ENCODE measurements around the gene WDR49.
A peak's percentile ranks its signal among the peaks of the same experiment; 100 is the strongest.
"Not testable (repeated sequence)": the region's sequence is repeated elsewhere in the genome, so short reads cannot be mapped to it uniquely, and the experiment has no call there.

WDR49 gene

DNA sequence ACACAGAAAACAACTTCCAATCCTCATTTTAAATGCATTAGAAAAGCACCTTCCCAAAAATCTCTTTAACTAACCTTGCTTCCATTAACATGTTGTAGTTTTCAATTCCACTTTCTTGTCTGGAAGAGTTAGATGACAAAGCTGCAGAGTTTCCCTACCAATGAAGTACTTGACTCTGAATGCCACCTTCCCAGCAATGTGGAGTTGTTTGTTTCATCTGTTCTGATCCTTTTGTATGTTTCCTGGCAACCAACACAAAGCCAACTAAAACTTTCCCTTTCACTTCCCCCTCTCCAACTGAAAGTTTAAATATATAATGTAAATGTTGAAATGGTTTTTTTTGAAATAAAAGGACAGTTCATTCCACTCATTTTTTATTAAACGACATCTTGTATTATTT is at the start of gene WDR49:
TSS of gene WDR49 (minus strand) at position 183 of the 400 bp plus-strand sequence. CDS start 517 bp downstream, outside the sequence.
- no peak for DNase-seq

DNA sequence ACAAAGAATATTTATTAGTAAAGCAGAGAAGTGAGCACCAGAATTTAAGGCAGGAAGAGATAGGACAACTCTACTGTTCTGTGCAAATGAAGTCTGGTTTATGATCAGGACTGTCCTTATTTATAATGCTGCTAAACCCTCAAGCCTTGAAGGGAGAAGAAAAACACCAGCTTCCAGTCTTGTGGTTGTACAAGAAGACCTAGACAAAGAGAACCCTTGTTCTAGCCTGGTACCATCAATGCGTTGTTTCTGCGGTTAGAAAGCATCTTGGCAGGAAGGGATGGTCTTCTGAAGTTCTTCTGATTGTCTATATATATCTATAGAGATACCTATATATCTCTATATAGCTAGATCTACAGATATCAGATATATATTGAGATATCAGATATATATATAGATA is 47.2 kb upstream of the WDR49 start:
- DNase-seq: no peak

GRCh38 chr3:167700046-167700445 is 46.3 kb upstream of the WDR49 start:
- DNase-seq: no peak

GRCh38 chr3:167694121-167694520 is 40.4 kb upstream of the WDR49 start:
- DNase-seq: no peak

GRCh38 chr3:167691366-167691765 is 37.6 kb upstream of the WDR49 start:
- DNase-seq: no peak

GRCh38 chr3:167684388-167684993 is 30.7 kb upstream of the WDR49 start:
- DNase-seq: peak; percentile 34

DNA sequence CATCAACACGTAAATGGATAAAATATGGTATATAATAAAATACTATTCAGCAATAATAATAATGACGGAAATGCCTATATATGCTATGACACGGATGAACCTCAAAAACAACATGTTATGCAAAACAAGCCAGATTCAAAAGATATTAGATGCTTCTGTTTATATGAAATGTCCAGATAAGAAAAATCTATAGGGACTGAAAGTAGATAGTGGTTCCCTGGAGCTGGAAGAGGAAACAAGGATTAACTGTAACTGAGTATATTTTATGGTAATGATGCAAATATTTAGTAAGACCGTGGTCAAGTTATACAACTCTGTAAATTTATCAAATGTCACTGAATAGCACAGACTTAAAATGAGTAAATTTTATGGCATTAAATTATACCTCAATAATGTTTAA is 25.8 kb upstream of the WDR49 start:
- DNase-seq: no peak

DNA sequence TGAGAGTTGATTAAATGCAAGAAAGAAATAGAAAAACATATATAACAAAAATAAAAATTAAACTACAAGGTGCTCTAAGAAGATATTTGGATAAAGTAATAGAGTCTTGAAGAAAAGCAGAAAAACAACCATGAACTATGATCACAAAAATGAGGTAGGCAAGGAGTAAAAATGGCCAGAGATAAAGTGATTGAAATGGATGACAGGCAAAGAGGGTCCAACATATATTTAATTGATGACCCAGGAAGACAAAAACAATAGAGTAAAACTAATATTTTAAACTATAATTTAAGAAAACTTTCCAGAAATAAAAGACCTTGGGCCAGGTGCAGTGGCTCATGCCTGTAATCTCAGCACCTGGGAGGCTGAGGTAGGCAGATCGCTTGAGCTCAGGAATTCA is 22.1 kb upstream of the WDR49 start:
- no peak for DNase-seq

DNA sequence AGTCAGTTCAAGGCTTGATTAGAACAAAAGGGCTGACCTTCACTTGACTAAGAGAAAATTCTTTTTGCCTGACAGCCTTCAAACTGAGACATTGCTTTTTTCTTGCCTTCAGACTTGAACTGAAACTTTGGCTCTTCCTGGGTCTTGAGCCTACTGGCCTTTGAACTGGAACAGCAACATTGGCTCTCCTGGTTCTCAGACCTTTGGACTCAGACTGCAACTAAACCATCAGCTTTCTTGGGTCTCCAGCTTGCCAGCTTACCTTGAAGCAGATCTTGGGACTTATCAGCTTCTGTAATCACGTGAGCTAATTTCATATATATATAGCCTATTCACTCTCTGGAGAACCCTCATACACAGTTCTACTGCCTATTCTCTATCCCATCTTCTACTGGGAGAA is 19.5 kb upstream of the WDR49 start:
- no peak for DNase-seq

GRCh38 chr3:167671878-167672427 is 18.2 kb upstream of the WDR49 start:
- no peak for DNase-seq

DNA sequence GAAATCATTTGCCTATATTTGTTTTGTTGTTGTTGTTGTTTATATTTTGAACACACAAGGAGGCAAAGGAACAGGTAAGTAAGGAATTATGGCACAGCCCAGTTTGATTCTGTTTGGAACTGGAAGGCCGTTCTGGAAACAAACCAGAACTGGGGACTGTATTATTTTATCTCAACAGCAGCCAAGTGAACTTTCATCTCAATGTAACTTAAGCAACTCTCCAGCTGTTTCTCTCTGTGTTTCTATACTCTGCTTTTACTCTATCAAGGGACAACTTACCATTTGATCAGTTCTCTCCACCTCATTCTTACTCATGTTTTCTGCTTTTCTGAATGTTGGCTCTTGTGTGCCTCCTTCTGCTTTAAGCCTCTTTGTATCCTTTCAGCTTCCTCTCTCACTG is 16.0 kb upstream of the WDR49 start:
- no peak for DNase-seq

DNA sequence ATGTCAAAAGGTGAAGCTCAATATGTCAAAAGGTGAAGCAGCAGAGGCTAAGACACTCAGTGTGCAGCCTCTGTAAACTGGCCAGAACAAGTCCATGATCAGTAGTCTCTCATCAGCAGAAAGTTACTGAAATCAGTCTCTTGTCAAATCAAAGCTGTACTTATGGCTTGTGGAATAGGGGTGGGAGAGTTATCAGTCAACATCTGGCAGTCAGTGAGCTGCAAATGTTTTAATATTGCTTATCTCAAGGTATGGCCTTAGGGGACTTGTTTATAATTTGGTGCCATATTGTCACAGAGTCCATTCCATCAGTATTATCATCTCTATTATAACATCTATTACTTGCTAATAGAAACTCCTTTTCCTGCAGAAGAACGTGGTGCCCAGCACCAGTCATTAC is 14.9 kb upstream of the WDR49 start:
- DNase-seq: no peak

- no peak for DNase-seq
Observed at GRCh38 chr3:167666563-167666962, 12.8 kb upstream of the WDR49 start.

GRCh38 chr3:167662919-167663400 is 9.2 kb upstream of the WDR49 start:
- no peak for DNase-seq

DNA sequence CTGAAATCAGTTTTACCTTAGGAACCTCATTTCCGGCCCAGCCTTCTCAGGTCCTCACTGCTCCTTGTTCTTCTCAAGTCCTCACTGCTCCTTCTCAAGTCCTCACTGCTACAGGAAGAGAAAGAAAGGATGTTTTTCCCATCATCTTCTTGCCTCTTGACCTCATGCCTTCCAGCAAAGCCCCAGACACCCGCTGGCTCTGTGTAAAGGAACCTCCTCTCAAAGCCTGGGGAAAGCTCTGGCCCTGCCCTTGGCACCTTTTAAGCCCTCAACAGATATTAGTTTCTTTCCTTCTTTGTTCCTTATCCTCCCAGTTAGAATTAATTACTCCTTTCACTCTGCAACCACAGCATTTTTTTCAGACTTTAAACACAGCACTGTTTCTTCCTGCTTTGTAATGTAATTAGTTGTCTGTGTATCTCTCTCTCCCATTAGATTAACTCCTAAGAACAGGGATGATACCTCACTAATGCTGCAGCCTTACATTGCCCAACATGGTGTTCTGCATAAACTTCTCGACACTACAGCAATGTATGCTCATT is 4.0 kb upstream of the WDR49 start:
- no peak for DNase-seq

DNA sequence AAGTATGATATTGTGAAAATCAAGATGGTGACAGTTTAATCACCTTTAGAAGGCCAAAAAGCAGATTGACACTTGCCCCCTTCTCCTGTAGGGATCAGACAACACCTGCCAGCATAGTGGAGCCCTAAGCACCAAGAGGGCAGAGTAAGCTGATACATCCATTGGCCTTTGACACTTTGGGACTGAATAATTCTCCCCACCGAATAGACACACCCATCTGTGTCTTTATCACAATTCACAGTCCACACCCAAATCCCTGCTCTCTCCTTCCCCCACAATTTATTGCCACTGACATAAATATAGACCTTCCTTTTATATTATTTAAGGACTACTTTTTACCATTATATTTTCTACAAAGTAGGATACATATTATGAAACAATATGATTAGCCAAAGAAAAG is 3.1 kb upstream of the WDR49 start:
- no peak for DNase-seq

- DNase-seq: no peak
Observed at GRCh38 chr3:167653155-167653554, 587 bp downstream of the WDR49 start.

DNA sequence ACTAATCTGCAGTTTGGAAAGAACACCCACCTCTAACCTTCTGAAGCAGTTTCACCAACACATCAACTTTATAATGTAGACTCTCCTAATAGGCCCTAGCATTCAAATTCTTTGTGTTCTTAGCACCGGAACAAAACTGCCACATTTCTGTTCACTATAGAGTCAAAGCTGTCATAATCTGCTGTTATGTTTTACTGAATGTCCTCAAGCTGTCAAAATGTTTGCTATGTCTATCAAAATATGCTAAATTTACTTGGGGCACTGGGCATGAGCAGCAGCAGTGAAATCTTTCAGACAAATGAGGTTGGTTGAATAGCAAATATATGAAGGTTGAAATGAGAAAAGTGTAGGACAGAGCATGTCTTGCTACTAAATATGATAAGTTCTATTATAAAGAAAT is 1.9 kb downstream of the WDR49 start:
- DNase-seq: no peak

DNA sequence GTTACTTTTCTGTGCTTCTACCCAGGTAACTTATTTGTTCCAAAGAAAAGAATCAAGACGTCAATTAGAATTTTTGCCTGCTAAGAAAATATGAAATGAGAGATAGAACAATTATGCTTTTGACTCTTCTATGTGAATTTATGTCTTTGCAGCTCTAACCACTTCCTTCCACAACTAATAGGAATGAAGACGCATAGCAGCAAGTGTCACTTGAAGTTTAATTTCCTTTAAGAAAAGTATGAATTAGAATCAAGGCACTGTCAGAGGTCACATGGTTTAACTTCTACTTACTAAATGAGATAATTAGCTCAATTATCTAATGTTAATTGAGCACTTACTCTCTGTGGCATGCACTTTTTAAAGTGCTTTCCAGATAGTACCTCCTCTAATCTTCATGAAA is 3.3 kb downstream of the WDR49 start:
- DNase-seq: no peak

GRCh38 chr3:167649746-167650145 is 4.0 kb downstream of the WDR49 start:
- no peak for DNase-seq

DNA sequence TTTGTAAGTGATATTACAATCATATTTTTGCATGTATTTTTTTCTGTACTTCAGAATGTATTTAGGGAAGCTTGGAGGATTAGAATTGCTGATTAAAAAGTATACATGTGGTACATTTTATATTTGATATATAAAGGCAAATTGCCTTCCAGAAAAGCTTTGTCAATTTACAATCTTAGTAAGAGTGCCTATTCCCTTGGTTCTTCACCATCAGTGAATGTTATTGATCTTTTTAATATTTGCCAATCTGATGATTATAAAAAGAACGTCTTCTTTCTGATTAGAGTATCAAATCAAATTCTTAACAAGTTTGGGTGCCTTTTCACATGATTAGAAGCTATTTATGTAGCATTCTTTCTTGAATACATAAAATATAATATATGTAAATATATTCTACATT is 9.1 kb downstream of the WDR49 start:
- DNase-seq: no peak

GRCh38 chr3:167631471-167631870 is 22.3 kb downstream of the WDR49 start:
- DNase-seq: no peak

DNA sequence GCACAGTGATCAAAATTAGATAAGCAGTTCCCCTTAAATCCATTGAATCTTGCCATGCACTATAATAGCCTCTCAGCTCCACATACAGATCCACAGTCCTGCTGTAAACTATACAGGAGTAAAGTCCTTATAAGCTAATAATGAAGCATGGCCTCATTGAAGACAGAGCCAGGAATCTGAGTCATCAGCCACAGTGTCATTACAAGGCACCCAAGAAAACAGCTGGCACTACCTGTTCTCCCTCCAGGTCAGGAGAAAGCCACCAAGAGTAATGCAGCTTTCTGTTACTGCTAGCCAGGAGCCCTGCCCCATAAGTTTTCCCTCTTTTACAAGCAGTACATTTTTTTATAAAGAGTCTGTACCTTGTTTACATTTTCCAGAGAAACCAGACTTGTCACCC is 27.3 kb downstream of the WDR49 start:
- no peak for DNase-seq

- DNase-seq: no peak
Observed at GRCh38 chr3:167615030-167615429, 38.7 kb downstream of the WDR49 start.

DNA sequence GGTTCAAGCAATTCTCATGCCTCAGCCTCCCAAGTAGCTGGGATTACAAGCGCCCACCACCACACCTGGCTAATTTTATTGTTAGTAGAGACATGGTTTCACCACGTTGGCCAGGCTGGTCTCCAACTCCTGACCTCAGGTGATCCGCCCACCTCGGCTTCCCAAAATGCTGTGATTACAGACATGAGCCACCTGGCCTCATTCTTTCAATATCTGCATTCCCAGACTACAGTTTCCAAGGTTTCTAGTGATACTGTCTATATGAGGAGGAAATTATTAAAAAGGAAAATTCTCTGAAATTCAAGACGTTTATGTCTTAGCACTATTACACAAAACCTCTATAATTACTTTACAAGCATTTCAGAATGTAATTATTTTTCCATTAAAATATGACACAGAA is 39.5 kb downstream of the WDR49 start:
- not testable (repeated sequence) for DNase-seq
